Hepatocyte (in vitro differentiated cells): Measurements from ENCODE around the gene SPATC1L. TPM values are rescaled to one million over a fixed set of nuclear protein-coding genes. Genes with fewer than 3 reads are reported as not detected.
A peak's percentile ranks its signal among the peaks of the same experiment; 100 is the strongest.
"Not testable (repeated sequence)": the region's sequence is repeated elsewhere in the genome, so short reads cannot be mapped to it uniquely, and the experiment has no call there.

ENCODE experiments used
- DNase-seq: peaks from one replicate; pipeline ENCODE4 v3.0.0-alpha.2; 2016; ENCODE audit warnings: low spot score
- H2AFZ ChIP-seq: fragments of 200-600 bp; sonication (generic); 2 replicates; pipeline ENCODE4 v1.6.0; 2016; ENCODE audit warnings: antibody characterized with exemption, mild to moderate bottlenecking
- H3K27ac ChIP-seq: fragments of 200-600 bp; sonication (generic); 2 replicates; pipeline ENCODE4 v1.5.1; 2016; ENCODE audit warnings: mild to moderate bottlenecking
- H3K27me3 ChIP-seq: fragments of 200-600 bp; sonication (generic); 2 replicates; pipeline ENCODE4 v1.6.1; 2016
- H3K36me3 ChIP-seq: fragments of 200-600 bp; sonication (generic); replicated peaks from 2 replicates; pipeline ENCODE4 v1.5.1; 2016; ENCODE audit warnings: low read depth; ENCODE audit not compliant: insufficient read depth
- H3K4me1 ChIP-seq: fragments of 200-600 bp; sonication (generic); 2 replicates; pipeline ENCODE4 v1.5.1; 2016; ENCODE audit warnings: mild to moderate bottlenecking, moderate library complexity; ENCODE audit not compliant: insufficient read depth
- H3K4me2 ChIP-seq: fragments of 200-600 bp; sonication (generic); 2 replicates; pipeline ENCODE4 v1.6.0; 2016
- H3K4me3 ChIP-seq: fragments of 200-600 bp; sonication (generic); 2 replicates; pipeline ENCODE4 v1.5.1; 2016; ENCODE audit warnings: mild to moderate bottlenecking
- H3K79me2 ChIP-seq: fragments of 200-600 bp; sonication (generic); 2 replicates; pipeline ENCODE4 v1.6.0; 2017; ENCODE audit warnings: mild to moderate bottlenecking
- H3K9me2 ChIP-seq: fragments of 200-600 bp; sonication (generic); replicated peaks from 2 replicates; pipeline ENCODE4 v1.6.0; 2017; ENCODE audit warnings: mild to moderate bottlenecking; ENCODE audit not compliant: insufficient read depth
- H3K9me3 ChIP-seq: fragments of 200-600 bp; sonication (generic); 2 replicates; pipeline ENCODE4 v1.5.1; 2016; ENCODE audit warnings: low read depth, mild to moderate bottlenecking
- H4K20me1 ChIP-seq: fragments of 200-600 bp; sonication (generic); 2 replicates; pipeline ENCODE4 v1.6.0; 2016; ENCODE audit warnings: mild to moderate bottlenecking; ENCODE audit not compliant: insufficient read depth, poor library complexity, severe bottlenecking
- EZH2 ChIP-seq: fragments of 200-600 bp; sonication (generic); IDR thresholded peaks from 2 replicates; pipeline ENCODE4 v1.6.1; 2016; ENCODE audit warnings: antibody characterized with exemption, mild to moderate bottlenecking, borderline replicate concordance
- EZH2phosphoT487 ChIP-seq: fragments of 200-600 bp; sonication (generic); IDR thresholded peaks from one replicate; pipeline ENCODE4 v1.6.1; 2018; ENCODE audit warnings: antibody characterized with exemption, mild to moderate bottlenecking, low read depth, moderate library complexity; ENCODE audit not compliant: unreplicated experiment, severe bottlenecking
- WGBS: methylation state at CpG from one replicate; pipeline ENCODE4 v1.1.6; 2016; ENCODE audit warnings: low lambda C conversion rate; ENCODE audit errors: missing lambda C conversion rate; 5-methylcytosine and 5-hydroxymethylcytosine counted together
- polyA plus RNA-seq: library from polyadenylated mRNA; unstranded; fragments of >200 nt; fragmentation: Nextera tagmentation; extraction: Ambion mirVana; gene quantifications from 2 replicates; pipeline ENCODE4 v1.2.1, GENCODE V29; 2016
- total RNA-seq: library from RNA; depleted of rRNA; stranded (reverse); fragments of >200 nt; gene quantifications from 2 replicates; pipeline ENCODE4 v1.2.3, GENCODE V29; 2014
- TF ChIP-seq, protein P1 (sequence below): fragments of 200-600 bp; sonication (generic); IDR thresholded peaks from 2 replicates; pipeline ENCODE4 v1.5.1; 2016; ENCODE audit warnings: antibody characterized with exemption, mild to moderate bottlenecking; ENCODE audit not compliant: poor library complexity

The SPATC1L gene
- total and polyA plus RNA-seq, 2 experiments from 2014 or later, result 10.1 to 24.2 TPM

DNA sequence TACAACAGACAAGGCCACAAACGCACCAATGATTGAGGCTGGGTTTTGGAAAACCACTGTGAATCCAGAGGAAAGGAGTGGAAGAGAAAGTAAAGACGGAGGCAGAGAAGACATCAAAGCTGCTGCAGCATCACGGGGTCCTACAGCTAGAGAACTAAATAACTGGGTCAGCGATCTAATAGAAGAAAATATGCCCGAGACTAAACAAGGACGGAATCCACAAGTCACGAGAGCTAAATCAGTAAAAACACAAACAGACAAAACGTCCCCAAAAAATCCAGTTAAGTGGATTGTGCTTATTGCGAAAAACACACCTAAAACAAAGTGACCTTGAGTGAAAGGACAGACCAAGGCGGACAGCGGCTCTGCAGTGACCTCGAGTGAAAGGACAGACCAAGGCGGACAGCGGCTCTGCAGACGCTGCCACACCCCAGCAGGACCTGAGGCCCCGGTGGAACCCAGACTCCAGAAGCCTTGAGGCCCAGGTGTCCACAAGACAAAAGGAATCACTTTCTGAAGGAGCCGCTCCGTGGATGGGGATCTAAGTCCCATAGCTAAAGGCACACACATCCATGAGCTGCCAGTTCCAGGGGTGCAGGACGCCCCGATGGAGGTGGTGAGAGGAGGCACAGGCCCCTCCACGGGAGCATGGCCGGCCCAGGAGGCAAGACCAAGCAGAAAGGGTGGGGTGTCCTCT, 34.9 kb downstream of the SPATC1L start:
- TF ChIP-seq, protein P1, sequence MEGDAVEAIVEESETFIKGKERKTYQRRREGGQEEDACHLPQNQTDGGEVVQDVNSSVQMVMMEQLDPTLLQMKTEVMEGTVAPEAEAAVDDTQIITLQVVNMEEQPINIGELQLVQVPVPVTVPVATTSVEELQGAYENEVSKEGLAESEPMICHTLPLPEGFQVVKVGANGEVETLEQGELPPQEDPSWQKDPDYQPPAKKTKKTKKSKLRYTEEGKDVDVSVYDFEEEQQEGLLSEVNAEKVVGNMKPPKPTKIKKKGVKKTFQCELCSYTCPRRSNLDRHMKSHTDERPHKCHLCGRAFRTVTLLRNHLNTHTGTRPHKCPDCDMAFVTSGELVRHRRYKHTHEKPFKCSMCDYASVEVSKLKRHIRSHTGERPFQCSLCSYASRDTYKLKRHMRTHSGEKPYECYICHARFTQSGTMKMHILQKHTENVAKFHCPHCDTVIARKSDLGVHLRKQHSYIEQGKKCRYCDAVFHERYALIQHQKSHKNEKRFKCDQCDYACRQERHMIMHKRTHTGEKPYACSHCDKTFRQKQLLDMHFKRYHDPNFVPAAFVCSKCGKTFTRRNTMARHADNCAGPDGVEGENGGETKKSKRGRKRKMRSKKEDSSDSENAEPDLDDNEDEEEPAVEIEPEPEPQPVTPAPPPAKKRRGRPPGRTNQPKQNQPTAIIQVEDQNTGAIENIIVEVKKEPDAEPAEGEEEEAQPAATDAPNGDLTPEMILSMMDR, result no peak
- TF ChIP-seq EZH2phosphoT487 (no peak), EZH2 (no peak)
- Histone ChIP-seq H3K9me3 (no peaks in the 10 kb centered on the region), H3K4me3 (no peak overlapping the region), H3K4me2 (no peak overlapping the region), H3K9me2 (no peaks in the 10 kb centered on the region), H4K20me1 (no peaks in the 10 kb centered on the region), H3K79me2 (no peaks in the 10 kb centered on the region), H3K4me1 (peaks cover 5% of the 10 kb centered on the region), H2AFZ (no peak overlapping the region), H3K27me3 (no peaks in the 10 kb centered on the region), H3K27ac (no peak overlapping the region), H3K36me3 (no peaks in the 10 kb centered on the region)
- 83% methylated on average over 22 of the region's 22 CpGs for WGBS
- no peak for DNase-seq

DNA sequence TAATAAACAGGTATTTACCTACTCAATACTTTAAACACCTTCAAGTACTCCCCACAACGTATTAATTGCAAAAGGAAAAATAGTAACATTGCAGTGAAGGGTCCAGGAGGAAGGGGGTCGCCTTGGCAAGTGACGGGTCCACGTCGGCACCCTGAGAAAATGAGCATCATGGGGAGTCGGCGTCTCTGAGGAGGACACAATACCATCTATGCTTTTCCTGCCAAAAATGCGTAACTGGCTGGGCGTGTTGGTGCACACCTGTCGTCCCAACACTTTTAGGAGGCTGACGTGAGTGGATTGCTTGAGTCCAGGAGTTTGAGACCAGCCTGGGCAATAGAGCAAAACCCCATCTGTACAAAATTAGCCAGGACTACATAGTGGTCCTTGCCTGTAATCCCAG, 36.2 kb downstream of the SPATC1L start:
- DNase-seq, result no peak
- TF ChIP-seq EZH2phosphoT487 (no peak), EZH2 (no peak)
- TF ChIP-seq, protein P1, result no peak

DNA sequence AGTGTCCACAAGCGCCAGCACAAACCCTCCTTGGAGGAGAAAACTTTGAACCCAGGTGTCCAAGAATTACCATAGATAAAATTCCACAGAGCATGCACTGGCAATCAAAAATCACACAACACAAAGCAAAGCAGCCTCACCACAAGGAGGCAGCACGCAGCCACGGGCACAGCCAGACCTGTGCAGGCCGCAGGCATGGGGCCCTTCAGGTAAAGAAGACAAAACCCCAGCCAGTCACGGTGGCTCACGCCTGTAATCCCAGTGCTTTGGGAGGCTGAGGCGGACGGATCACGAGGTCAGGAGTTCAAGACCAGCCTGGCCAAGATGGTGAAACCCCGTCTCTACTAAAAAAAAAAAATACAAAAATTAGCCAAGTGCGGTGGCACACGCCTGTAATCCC, 36.8 kb downstream of the SPATC1L start:
- WGBS, result 72% methylated on average over 12 of the region's 12 CpGs
- not testable (repeated sequence) for H2AFZ ChIP-seq, H3K79me2 ChIP-seq, H3K27me3 ChIP-seq, H3K4me2 ChIP-seq, H3K36me3 ChIP-seq, H3K4me1 ChIP-seq, H3K9me2 ChIP-seq, H3K4me3 ChIP-seq, H4K20me1 ChIP-seq, H3K9me3 ChIP-seq
- DNase-seq, result peak; percentile 74
- TF ChIP-seq, protein P1, result peak; percentile 59
- H3K27ac ChIP-seq, result peak overlapping the region; percentile 46

More for the DNA sequence above, 36.2 kb downstream of the SPATC1L start:
- H3K36me3 ChIP-seq, result no peaks in the 10 kb centered on the region
- H3K79me2 ChIP-seq, result no peaks in the 10 kb centered on the region
- peaks cover 6% of the 10 kb centered on the region for H3K4me1 ChIP-seq
- H4K20me1 ChIP-seq, result no peaks in the 10 kb centered on the region
- WGBS, result 92% methylated on average over 11 of the region's 11 CpGs
- no peaks in the 10 kb centered on the region for H3K9me3 ChIP-seq
- no peaks in the 10 kb centered on the region for H3K27me3 ChIP-seq
- H3K27ac ChIP-seq, result no peak overlapping the region
- H3K9me2 ChIP-seq, result no peaks in the 10 kb centered on the region
- no peak overlapping the region for H3K4me3 ChIP-seq
- H2AFZ ChIP-seq, result no peak overlapping the region
- no peak overlapping the region for H3K4me2 ChIP-seq

DNA sequence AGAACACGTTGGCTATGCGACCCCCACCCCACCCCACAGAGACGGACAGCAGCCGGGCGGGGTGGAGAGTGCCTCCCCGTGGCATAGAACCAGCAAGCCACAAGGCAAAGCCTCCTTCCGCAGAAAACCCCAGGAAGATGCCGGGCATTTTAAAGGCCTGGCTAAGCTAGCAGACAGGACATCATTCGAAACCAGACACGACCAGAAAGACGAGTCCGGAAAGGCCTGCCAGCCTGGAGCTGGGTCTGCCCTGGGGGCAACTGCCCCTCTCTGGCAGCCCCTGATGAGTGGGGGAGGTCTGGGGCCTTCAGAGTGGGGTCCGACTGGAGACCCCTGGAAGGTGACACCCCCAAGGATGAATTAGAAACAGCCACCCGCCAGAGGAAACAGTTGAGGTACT, 37.4 kb downstream of the SPATC1L start:
- Histone ChIP-seq H3K4me3 (no peak overlapping the region), H3K4me1 (peaks cover 8% of the 10 kb centered on the region), H3K9me2 (no peaks in the 10 kb centered on the region), H3K9me3 (no peaks in the 10 kb centered on the region), H3K79me2 (no peaks in the 10 kb centered on the region), H3K36me3 (no peaks in the 10 kb centered on the region), H2AFZ (no peak overlapping the region), H3K27ac (peak overlapping the region; percentile 46), H3K4me2 (no peak overlapping the region), H3K27me3 (no peaks in the 10 kb centered on the region), H4K20me1 (no peaks in the 10 kb centered on the region)
- TF ChIP-seq, protein P1, result no peak
- TF ChIP-seq EZH2 (no peak), EZH2phosphoT487 (no peak)
- no peak for DNase-seq
- 66% methylated on average over 14 of the region's 14 CpGs for WGBS
